Measurements from ENCODE around the gene MYRF. TPM values are rescaled to one million over a fixed set of nuclear protein-coding genes. Genes with fewer than 3 reads are reported as not detected.

The MYRF gene
- total and polyA plus RNA-seq, 9 of the 15 experiments (the other 6 are each of a cell fraction or from before 2014, with no cell fraction given) = 2.3 to 25.8 (median 7.1) TPM

GRCh38 chr11:61747192-61747966 is 5.1 kb upstream of the MYRF start (continued):
- TF ChIP-seq DNMT1 (IDR thresholded peaks at IDR 0.05) (no peak), RBFOX2 (IDR thresholded peaks at IDR 0.05; ENCODE audit: low read depth, low read length) (peak; percentile 51; the same call in 1 of the 2 replicates), SMARCE1 (IDR thresholded peaks at IDR 0.05) (0 out of 2 replicates have a peak, but pooled peaks have one; percentile 19), KLF16 (IDR thresholded peaks at IDR 0.05) (peak; percentile 27; the same call in 1 of the 2 replicates), WHSC1 (IDR thresholded peaks at IDR 0.05; ENCODE audit: low read length) (no peak), REST (IDR thresholded peaks at IDR 0.05; ENCODE audit: borderline replicate concordance) (peak; percentile 89), REST (CRISPR knock-in tag; IDR thresholded peaks at IDR 0.05; ENCODE audit: low read depth) (peak; percentile 40; the same call in 1 of the 2 replicates), SOX6 (IDR thresholded peaks at IDR 0.05) (peak; percentile 54; the same call in 1 of the 2 replicates), RBM15 (IDR thresholded peaks at IDR 0.05; ENCODE audit: insufficient read depth, low read length) (no peak), MLX (CRISPR knock-in tag; conservative IDR thresholded peaks at IDR 0.05) (no peak), SP1 (CRISPR knock-in tag; IDR thresholded peaks at IDR 0.05) (peak; percentile 73), SNAPC5 (CRISPR knock-in tag; IDR thresholded peaks at IDR 0.05) (no peak), GABPB1 (CRISPR knock-in tag; IDR thresholded peaks at IDR 0.05) (0 out of 2 replicates have a peak, but pooled peaks have one; percentile 45), BRD9 (IDR thresholded peaks at IDR 0.05; ENCODE audit: low read depth, partially characterized antibody) (peak; percentile 49), ZNF431 (CRISPR knock-in tag; IDR thresholded peaks at IDR 0.05) (0 out of 2 replicates have a peak, but pooled peaks have one; percentile 23), RB1 (IDR thresholded peaks at IDR 0.05; ENCODE audit: low read depth) (peak; percentile 93), NRF1 (conservative IDR thresholded peaks at IDR 0.05 in 1 of 2, IDR thresholded peaks at IDR 0.05 in 1 of 2) (no peak)
- TF ChIP-seq, protein P1, sequence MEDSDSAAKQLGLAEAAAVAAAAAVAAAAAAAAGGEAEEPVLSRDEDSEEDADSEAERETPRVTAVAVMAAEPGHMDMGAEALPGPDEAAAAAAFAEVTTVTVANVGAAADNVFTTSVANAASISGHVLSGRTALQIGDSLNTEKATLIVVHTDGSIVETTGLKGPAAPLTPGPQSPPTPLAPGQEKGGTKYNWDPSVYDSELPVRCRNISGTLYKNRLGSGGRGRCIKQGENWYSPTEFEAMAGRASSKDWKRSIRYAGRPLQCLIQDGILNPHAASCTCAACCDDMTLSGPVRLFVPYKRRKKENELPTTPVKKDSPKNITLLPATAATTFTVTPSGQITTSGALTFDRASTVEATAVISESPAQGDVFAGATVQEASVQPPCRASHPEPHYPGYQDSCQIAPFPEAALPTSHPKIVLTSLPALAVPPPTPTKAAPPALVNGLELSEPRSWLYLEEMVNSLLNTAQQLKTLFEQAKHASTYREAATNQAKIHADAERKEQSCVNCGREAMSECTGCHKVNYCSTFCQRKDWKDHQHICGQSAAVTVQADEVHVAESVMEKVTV (CRISPR knock-in tag; IDR thresholded peaks at IDR 0.05) = peak; percentile 83

Data from K562 (cell line).